ENCODE results near the gene SRGAP3. TPM values are rescaled to one million over a fixed set of nuclear protein-coding genes. Genes with fewer than 3 reads are reported as not detected.

Gene SRGAP3
- total RNA-seq, 1 donor from 2014 or later: 0.54 TPM

GRCh38 chr3:9151240-9151639 is 98.2 kb downstream of the SRGAP3 start:
- Mint-ChIP-seq H3K27me3 (ENCODE audit: insufficient read depth) (peaks cover 10% of the 10 kb centered on the region), H3K36me3 (ENCODE audit: low read depth) (no peaks in the 10 kb centered on the region), H3K27ac (no peak overlapping the region), H3K9me3 (peaks cover 18% of the 10 kb centered on the region), H3K4me1 (ENCODE audit: low read depth) (no peaks in the 10 kb centered on the region), H3K4me3 (no peak overlapping the region)
- intact Hi-C loops (cut with micrococcal nuclease): no loop called here
- no peak for DNase-seq (ENCODE audit: low spot score)

GRCh38 chr3:9149566-9149965 is 99.9 kb downstream of the SRGAP3 start:
- Mint-ChIP-seq H3K27me3 (ENCODE audit: insufficient read depth) (peaks cover 4% of the 10 kb centered on the region), H3K36me3 (ENCODE audit: low read depth) (no peaks in the 10 kb centered on the region), H3K9me3 (peaks cover 20% of the 10 kb centered on the region), H3K4me3 (no peak overlapping the region), H3K4me1 (ENCODE audit: low read depth) (no peaks in the 10 kb centered on the region), H3K27ac (no peak overlapping the region)
- no peak for DNase-seq (ENCODE audit: low spot score)
- intact Hi-C loops (cut with micrococcal nuclease): no loop called here

GRCh38 chr3:9147896-9148266 is 101.6 kb downstream of the SRGAP3 start:
- Mint-ChIP-seq H3K27ac (no peak overlapping the region), H3K36me3 (ENCODE audit: low read depth) (no peaks in the 10 kb centered on the region), H3K27me3 (ENCODE audit: insufficient read depth) (peaks cover 9% of the 10 kb centered on the region), H3K4me1 (ENCODE audit: low read depth) (no peaks in the 10 kb centered on the region), H3K9me3 (peaks cover 22% of the 10 kb centered on the region), H3K4me3 (no peak overlapping the region)
- intact Hi-C loops (cut with micrococcal nuclease): no loop called here
- no peak for DNase-seq (ENCODE audit: low spot score)

DNA sequence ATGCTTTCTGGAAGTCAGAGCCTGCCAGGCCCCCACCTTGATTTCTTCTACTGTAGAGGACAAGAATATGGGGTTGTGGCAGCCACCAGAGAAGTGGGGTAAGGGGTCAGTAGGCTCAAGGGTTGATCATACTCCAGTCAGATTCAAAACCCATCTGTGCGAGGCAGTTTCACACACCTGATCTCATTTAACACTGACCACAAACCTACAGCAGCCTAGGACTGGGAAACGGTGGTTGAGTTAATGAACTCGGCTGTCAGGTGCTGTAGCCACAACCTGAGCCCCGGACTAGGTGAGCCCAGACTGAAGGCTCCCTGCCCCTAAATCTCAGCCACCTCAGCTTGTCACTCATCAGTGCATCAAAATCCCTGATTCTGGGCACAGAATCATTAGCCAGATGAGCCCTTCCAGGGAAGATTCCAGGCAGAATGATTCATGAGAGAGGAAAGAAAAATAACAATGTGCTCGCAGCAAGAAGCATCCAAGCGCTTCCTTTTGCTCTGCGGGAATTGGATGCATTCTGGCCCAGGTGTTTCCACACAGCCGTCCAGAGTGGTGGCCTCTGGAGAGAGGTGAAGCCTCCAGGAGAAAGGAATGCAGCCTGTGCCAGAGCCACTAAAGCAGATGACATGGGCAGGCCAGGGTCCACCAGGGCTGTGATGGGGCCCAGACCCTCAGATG is 102.1 kb downstream of the SRGAP3 start:
- DNase-seq (ENCODE audit: low spot score): no peak
- Mint-ChIP-seq H3K27me3 (ENCODE audit: insufficient read depth) (peaks cover 11% of the 10 kb centered on the region), H3K9me3 (peaks cover 22% of the 10 kb centered on the region), H3K27ac (no peak overlapping the region), H3K4me1 (ENCODE audit: low read depth) (no peaks in the 10 kb centered on the region), H3K4me3 (no peak overlapping the region), H3K36me3 (ENCODE audit: low read depth) (no peaks in the 10 kb centered on the region)
- intact Hi-C loops (cut with micrococcal nuclease): no loop called here

DNA sequence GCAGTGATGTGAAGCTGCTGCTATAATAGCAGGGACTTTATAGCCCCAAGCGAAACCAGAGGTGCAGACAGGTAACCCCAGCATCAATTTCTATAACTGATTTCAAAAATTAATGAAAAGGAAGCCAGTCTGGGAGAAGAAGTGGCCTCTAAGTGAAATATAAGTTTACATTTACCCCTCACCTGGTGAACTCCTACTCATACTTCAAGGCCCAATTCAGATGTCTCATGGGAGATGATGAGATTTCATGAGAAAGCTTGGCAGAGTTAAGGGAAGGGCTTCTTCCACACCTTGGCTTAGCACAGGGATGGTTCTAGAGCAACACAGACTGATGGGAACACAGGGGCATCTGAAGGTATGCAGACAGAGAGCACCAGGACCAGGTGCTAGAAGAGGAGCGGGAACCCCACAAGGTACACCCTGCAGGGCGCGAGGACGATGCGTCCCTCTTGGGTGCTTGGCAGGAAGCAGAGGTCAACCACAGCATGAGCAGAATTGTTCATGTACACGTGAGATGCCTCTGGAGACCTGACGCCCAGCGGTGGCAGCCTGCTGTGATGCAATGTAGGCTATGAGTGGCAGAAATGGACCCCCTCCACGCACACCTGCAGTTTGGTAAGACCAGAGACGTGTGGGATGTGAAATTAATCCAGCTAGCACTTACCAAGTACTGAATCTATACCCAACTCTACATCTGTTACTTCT is 102.9 kb downstream of the SRGAP3 start:
- H3K9me3 Mint-ChIP-seq: peaks cover 14% of the 10 kb centered on the region
- H3K4me1 Mint-ChIP-seq (ENCODE audit: low read depth): no peaks in the 10 kb centered on the region
- intact Hi-C loops (cut with micrococcal nuclease): no loop called here
- no peak overlapping the region for H3K27ac Mint-ChIP-seq
- H3K36me3 Mint-ChIP-seq (ENCODE audit: low read depth): no peaks in the 10 kb centered on the region
- DNase-seq (ENCODE audit: low spot score): no peak
- no peak overlapping the region for H3K4me3 Mint-ChIP-seq
- peaks cover 13% of the 10 kb centered on the region for H3K27me3 Mint-ChIP-seq (ENCODE audit: insufficient read depth)

- no peak overlapping the region for H3K4me3 Mint-ChIP-seq
- DNase-seq (ENCODE audit: low spot score): no peak
- H3K9me3 Mint-ChIP-seq: peaks cover 4% of the 10 kb centered on the region
- H3K27me3 Mint-ChIP-seq (ENCODE audit: insufficient read depth): peaks cover 16% of the 10 kb centered on the region
- no peaks in the 10 kb centered on the region for H3K36me3 Mint-ChIP-seq (ENCODE audit: low read depth)
- intact Hi-C loops (cut with micrococcal nuclease): no loop called here
- no peak overlapping the region for H3K27ac Mint-ChIP-seq
- no peaks in the 10 kb centered on the region for H3K4me1 Mint-ChIP-seq (ENCODE audit: low read depth)
Observed at GRCh38 chr3:9143184-9143583, 106.3 kb downstream of the SRGAP3 start.

DNA sequence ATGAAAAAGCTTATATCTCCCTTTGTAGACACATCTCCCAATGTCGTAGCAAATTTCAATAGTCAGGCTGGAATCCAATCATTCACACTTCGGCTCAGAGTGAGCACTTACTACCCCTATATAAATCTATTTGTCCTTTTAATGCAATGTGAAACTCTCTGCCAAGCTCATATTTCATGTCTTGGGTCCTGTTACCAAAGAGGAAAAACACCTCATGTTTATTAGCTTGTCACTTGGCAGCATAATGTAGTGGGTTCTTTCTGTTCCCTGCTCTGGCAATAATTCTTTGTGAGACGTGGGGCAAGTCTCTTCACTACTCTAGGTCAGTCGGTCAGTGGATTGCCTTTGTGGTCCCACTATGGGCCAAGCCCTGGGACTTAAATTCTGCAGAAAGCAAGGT is 107.1 kb downstream of the SRGAP3 start:
- Mint-ChIP-seq H3K27me3 (ENCODE audit: insufficient read depth) (peaks cover 22% of the 10 kb centered on the region), H3K4me1 (ENCODE audit: low read depth) (no peaks in the 10 kb centered on the region), H3K36me3 (ENCODE audit: low read depth) (no peaks in the 10 kb centered on the region), H3K27ac (no peak overlapping the region), H3K9me3 (peaks cover 4% of the 10 kb centered on the region), H3K4me3 (no peak overlapping the region)
- no peak for DNase-seq (ENCODE audit: low spot score)
- intact Hi-C loops (cut with micrococcal nuclease): no loop called here

DNA sequence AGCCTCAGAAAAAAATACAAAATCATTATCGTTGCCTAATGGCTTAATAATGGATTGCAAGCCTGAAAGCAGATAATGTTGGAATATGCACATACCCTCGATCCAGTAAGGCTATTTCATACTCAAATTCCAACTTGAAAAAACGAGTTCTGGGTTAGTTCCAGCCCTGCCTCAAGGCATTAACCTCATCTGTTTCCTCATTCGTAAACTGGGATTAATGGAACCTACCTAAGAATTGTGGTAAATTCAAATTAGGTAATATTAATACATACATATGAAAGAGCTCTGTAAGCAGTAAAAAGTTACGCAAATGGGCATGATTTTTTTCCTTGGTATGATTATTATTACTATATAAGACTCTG is 107.5 kb downstream of the SRGAP3 start:
- Mint-ChIP-seq H3K27ac (no peak overlapping the region), H3K9me3 (peaks cover 4% of the 10 kb centered on the region), H3K27me3 (ENCODE audit: insufficient read depth) (peaks cover 22% of the 10 kb centered on the region), H3K36me3 (ENCODE audit: low read depth) (no peaks in the 10 kb centered on the region), H3K4me3 (no peak overlapping the region), H3K4me1 (ENCODE audit: low read depth) (no peaks in the 10 kb centered on the region)
- intact Hi-C loops (cut with micrococcal nuclease): no loop called here
- DNase-seq (ENCODE audit: low spot score): no peak

DNA sequence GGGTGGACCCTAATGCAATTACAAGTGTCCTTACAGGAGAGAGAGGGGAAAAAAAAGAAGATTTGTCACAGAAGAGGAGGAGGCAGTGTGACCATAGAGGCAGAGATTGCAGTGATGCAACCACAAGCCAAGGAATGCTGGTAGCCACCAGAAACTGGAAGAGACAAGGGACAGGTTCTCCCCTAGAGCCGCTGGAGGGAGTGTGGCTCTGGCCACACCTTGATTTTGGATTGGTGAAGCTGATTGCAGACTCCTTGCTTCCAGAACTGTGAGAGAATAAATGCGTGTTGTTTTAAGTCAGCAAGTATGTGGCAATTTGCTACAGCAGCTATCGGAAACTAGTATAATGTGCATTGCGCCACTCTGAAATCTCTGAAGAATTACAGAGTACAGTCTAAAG is 110.1 kb downstream of the SRGAP3 start:
- Mint-ChIP-seq H3K27ac (no peak overlapping the region), H3K4me1 (ENCODE audit: low read depth) (no peaks in the 10 kb centered on the region), H3K27me3 (ENCODE audit: insufficient read depth) (peaks cover 24% of the 10 kb centered on the region), H3K9me3 (peaks cover under 1% of the 10 kb centered on the region), H3K36me3 (ENCODE audit: low read depth) (no peaks in the 10 kb centered on the region), H3K4me3 (no peak overlapping the region)
- DNase-seq (ENCODE audit: low spot score): no peak
- intact Hi-C loops (cut with micrococcal nuclease): no loop called here

- H3K27ac Mint-ChIP-seq: no peak overlapping the region
- no peak overlapping the region for H3K4me3 Mint-ChIP-seq
- H3K9me3 Mint-ChIP-seq: no peaks in the 10 kb centered on the region
- no peaks in the 10 kb centered on the region for H3K36me3 Mint-ChIP-seq (ENCODE audit: low read depth)
- intact Hi-C loops (cut with micrococcal nuclease): no loop called here
- no peaks in the 10 kb centered on the region for H3K4me1 Mint-ChIP-seq (ENCODE audit: low read depth)
- H3K27me3 Mint-ChIP-seq (ENCODE audit: insufficient read depth): peaks cover 26% of the 10 kb centered on the region
- DNase-seq (ENCODE audit: low spot score): no peak
Observed at GRCh38 chr3:9137676-9138075, 111.8 kb downstream of the SRGAP3 start.

DNA sequence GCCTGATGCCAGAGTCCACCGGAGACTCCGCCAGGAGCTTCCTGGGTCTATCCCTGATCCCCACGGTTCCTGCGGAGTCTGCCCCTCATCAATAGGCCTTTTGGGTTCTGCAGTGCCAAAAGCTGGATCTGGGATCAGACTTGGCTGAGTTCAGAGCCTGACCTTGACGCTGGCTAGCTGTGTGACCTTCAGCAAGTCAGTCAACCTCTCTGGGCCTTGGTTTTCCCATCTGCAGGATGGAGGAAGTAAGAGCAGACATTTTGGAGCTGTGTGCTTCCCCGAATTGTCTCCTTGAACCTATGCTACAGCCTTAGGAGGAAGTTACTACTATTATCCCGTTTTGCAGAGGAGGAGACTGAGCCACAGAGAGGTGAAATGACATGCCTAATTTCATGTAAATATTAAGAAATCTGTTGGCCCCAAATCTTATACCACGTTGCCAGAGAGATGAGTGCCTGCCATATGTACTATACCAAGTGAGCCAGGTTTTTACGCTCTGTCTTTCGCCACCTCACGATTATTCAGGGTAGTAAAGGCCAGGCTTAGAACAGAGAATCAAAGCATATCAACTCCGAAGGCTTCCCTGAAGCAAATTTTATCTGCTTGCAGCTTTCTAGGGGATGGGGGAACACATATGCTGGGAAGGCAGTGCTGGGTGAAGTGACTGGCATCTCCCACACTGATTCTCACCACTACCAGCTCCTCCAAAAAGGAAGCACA is 112.5 kb downstream of the SRGAP3 start:
- H3K27me3 Mint-ChIP-seq (ENCODE audit: insufficient read depth): peaks cover 22% of the 10 kb centered on the region
- no peaks in the 10 kb centered on the region for H3K36me3 Mint-ChIP-seq (ENCODE audit: low read depth)
- no peaks in the 10 kb centered on the region for H3K9me3 Mint-ChIP-seq
- intact Hi-C loops (cut with micrococcal nuclease): no loop called here
- H3K27ac Mint-ChIP-seq: no peak overlapping the region
- no peak overlapping the region for H3K4me3 Mint-ChIP-seq
- no peak for DNase-seq (ENCODE audit: low spot score)
- no peaks in the 10 kb centered on the region for H3K4me1 Mint-ChIP-seq (ENCODE audit: low read depth)

DNA sequence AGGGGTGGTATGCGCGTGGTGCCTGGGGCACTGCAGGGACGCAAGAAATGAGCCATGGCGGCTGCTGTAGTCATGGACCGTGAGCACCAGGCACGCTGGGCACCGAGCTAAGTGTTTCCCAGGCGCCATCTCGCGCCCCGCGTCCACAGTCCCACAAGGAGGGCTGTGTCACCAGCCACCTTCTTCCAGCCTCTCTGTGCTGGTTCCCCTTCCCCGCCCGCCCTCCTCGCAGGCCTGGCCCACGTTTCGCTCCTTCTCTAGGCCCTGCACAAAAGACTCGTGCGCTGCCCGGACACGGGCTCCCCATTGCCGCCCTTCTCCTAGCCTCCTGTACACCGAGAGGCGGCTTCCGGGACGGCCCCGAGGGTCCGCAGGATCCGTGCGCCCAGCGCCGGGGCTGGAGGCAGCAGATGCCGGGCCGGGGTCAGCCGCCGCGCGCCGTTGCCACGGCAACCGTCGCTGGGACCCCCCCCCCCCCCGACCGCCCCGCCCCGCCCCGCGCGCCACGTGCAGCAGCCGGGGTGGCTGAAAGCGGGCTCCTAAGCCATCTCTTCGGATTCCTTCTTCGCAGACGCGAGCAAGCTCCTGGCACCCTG is 113.4 kb downstream of the SRGAP3 start:
- Mint-ChIP-seq H3K4me3 (no peak overlapping the region), H3K9me3 (no peaks in the 10 kb centered on the region), H3K27ac (no peak overlapping the region), H3K4me1 (ENCODE audit: low read depth) (no peaks in the 10 kb centered on the region), H3K27me3 (ENCODE audit: insufficient read depth) (peaks cover 25% of the 10 kb centered on the region), H3K36me3 (ENCODE audit: low read depth) (no peaks in the 10 kb centered on the region)
- intact Hi-C loops (cut with micrococcal nuclease): no loop called here
- no peak for DNase-seq (ENCODE audit: low spot score)

- Mint-ChIP-seq H3K9me3 (no peaks in the 10 kb centered on the region), H3K4me1 (ENCODE audit: low read depth) (no peaks in the 10 kb centered on the region), H3K27ac (no peak overlapping the region), H3K36me3 (ENCODE audit: low read depth) (no peaks in the 10 kb centered on the region), H3K27me3 (ENCODE audit: insufficient read depth) (peaks cover 23% of the 10 kb centered on the region), H3K4me3 (no peak overlapping the region)
- no peak for DNase-seq (ENCODE audit: low spot score)
- intact Hi-C loops (cut with micrococcal nuclease): no loop called here
Observed at GRCh38 chr3:9135526-9135925, 113.9 kb downstream of the SRGAP3 start.
